Activated T-helper 17 cell treated with anti-CD3 and anti-CD28 coated beads, Interleukin-2, amount 50 U/mL, for 72 hours (primary cell): ENCODE results near the gene TMED7. TPM values are rescaled to one million over a fixed set of nuclear protein-coding genes. Genes with fewer than 3 reads are reported as not detected.
"Not testable (repeated sequence)": the region's sequence is repeated elsewhere in the genome, so short reads cannot be mapped to it uniquely, and the experiment has no call there.

Source experiments
- ATAC-seq: fragments of 150-1000 bp; cut with Tn5 transposase; replicated peaks from 2 replicates; pipeline ENCODE4 v1.10.0; 2021; ENCODE audit warnings: mild to moderate bottlenecking, moderate library complexity
- H3K27ac Mint-ChIP-seq: one replicate; pipeline ENCODE4 v1.8.0; 2022; ENCODE audit warnings: mixed read lengths
- H3K27me3 Mint-ChIP-seq: one replicate; pipeline ENCODE4 v1.8.0; 2022; ENCODE audit warnings: mixed read lengths
- H3K36me3 Mint-ChIP-seq: one replicate; pipeline ENCODE4 v1.8.0; 2022; ENCODE audit warnings: low read depth, mild to moderate bottlenecking, mixed read lengths
- H3K4me1 Mint-ChIP-seq: one replicate; pipeline ENCODE4 v1.8.0; 2022; ENCODE audit warnings: mixed read lengths
- H3K4me3 Mint-ChIP-seq: one replicate; pipeline ENCODE4 v1.8.0; 2022; ENCODE audit warnings: mild to moderate bottlenecking, mixed read lengths
- H3K9me3 Mint-ChIP-seq: one replicate; pipeline ENCODE4 v1.8.0; 2022; ENCODE audit warnings: mixed read lengths
- total RNA-seq, 2 donors: library from RNA; stranded (reverse); gene quantifications; one replicate each; pipeline ENCODE4 v1.2.3, GENCODE V29; 2022

The TMED7 gene
- total RNA-seq = 10 to 100 TPM; 26.9 to 39.7 TPM

DNA sequence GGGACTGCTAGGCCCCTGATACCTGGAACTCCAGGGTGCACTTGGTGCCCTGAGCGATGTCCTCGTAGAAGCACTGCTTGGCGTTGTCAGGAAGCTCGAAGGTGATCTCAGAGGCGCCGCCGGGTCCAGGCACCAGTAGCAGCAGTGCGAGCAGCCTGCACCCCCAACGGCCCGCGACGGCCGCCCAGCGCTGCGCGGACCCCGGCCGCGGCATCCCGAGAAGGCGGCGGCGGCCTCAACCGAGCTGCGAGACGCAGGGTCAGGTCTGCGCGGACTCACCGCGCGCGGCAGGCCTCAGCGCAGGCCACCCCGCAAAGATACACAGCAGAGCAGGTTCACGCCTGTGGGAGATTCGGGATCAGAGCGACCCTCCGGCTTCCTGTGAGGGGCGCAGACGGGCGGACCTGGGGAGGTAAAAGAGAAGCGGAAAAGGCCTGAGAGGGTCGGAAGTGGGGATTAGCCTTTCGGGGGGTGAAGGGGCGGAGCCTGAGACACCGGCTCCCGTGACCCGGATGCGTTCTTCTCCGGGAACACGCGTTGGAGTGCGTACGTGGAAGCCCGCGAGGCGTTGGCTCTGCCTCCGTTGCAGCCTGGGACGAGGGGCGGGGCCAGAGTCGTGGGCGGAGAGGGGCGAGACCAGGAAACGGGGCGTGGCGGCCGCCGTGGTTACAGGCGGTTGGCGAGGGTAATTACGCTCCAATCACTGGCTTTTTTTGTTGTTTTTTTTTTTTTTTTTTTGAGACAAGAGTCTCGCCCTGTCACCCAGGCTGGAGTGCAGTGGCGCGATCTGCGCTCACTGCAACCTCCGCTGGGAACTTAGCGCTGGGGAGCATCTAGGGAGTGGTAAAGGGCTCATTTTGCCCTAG, at the start of gene TMED7:
TMED7 (minus strand) TSS at position 458 of the 866 bp plus-strand sequence; CDS start at position 214, 244 bp downstream.
- peaks cover 24% of the 10 kb centered on the region for H3K36me3 Mint-ChIP-seq
- no peak within 1 kb of the TSS for H3K4me3 Mint-ChIP-seq
- H3K27ac Mint-ChIP-seq = no peak within 1 kb of the TSS
- no peaks in the 10 kb centered on the region for H3K9me3 Mint-ChIP-seq
- peak; percentile 92 for ATAC-seq
- no peaks in the 10 kb centered on the region for H3K27me3 Mint-ChIP-seq
- H3K4me1 Mint-ChIP-seq = peaks cover 10% of the 10 kb centered on the region

DNA sequence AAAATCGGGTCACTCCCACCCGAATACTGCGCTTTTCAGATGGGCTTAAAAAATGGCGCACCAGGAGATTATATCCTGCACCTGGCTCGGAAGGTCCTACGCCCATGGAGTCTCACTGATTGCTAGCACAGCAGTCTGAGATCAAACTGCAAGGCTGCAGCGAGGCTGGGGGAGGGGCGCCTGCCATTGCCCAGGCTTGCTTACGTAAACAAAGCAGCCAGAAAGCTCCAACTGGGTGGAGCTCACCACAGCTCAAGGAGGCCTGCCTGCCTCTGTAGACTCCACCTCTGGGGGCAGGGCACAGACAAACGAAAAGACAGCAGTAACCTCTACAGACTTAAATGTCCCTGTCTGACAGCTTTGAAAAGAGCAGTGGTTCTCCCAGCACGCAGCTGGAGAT, 48.9 kb upstream of the TMED7 start:
- H3K9me3 Mint-ChIP-seq, H3K27ac Mint-ChIP-seq, ATAC-seq, H3K4me1 Mint-ChIP-seq, H3K4me3 Mint-ChIP-seq, H3K36me3 Mint-ChIP-seq: not testable (repeated sequence)
- peaks cover 28% of the 10 kb centered on the region for H3K27me3 Mint-ChIP-seq

- Mint-ChIP-seq H3K4me1 (no peaks in the 10 kb centered on the region), H3K27ac (no peak overlapping the region), H3K9me3 (peaks cover 8% of the 10 kb centered on the region), H3K4me3 (no peak overlapping the region), H3K27me3 (peaks cover 34% of the 10 kb centered on the region), H3K36me3 (no peaks in the 10 kb centered on the region)
- no peak for ATAC-seq
Observed at GRCh38 chr5:115673596-115673995, 47.8 kb upstream of the TMED7 start.

DNA sequence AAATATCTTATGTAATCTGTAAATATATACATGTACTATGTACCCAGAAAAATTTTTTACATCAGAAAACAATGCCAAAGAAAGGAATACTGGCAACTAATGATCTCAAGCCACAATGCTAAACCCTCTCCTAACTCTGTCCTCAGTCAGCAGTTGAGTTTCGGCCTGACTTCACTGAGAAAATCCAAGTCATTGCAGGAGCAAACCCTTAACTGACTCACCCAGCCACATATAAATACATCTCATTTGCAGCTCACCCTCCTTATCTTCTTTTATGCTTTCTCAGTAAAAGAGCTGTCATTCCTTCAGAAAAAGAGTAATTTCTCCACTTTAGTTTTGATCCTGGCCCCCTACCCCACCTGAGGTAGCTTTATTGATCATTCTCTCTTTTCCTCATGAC, 46.1 kb upstream of the TMED7 start:
- peaks cover 40% of the 10 kb centered on the region for H3K27me3 Mint-ChIP-seq
- no peaks in the 10 kb centered on the region for H3K4me1 Mint-ChIP-seq
- no peaks in the 10 kb centered on the region for H3K36me3 Mint-ChIP-seq
- H3K9me3 Mint-ChIP-seq = peaks cover 15% of the 10 kb centered on the region
- peak; percentile 84 for ATAC-seq
- H3K4me3 Mint-ChIP-seq = no peak overlapping the region
- H3K27ac Mint-ChIP-seq = no peak overlapping the region

- ATAC-seq = no peak
- H3K9me3 Mint-ChIP-seq = peaks cover 21% of the 10 kb centered on the region
- no peaks in the 10 kb centered on the region for H3K4me1 Mint-ChIP-seq
- no peak overlapping the region for H3K4me3 Mint-ChIP-seq
- H3K36me3 Mint-ChIP-seq = no peaks in the 10 kb centered on the region
- peaks cover 43% of the 10 kb centered on the region for H3K27me3 Mint-ChIP-seq
- H3K27ac Mint-ChIP-seq = no peak overlapping the region
Observed at GRCh38 chr5:115666023-115666422, 40.2 kb upstream of the TMED7 start.

DNA sequence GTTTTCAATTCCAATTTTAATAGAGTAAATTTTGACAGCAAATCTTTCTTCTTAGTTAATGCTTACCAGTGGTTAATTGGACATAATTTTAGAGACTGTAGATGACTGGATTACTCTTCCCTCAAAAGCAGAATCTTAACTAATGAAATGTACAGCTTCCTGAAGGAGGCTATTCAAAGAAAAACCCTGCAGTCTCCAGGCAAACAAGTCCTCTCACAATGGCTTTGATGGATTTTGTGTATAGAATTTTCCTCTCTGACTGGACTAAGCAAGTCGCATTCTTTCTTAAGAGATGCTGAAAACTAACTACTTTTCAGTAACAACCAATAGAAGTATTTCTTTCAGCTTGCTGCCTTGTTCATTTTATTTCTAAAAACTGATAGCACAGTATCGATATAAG, 35.7 kb upstream of the TMED7 start:
- Mint-ChIP-seq H3K9me3 (peaks cover 7% of the 10 kb centered on the region), H3K27me3 (peaks cover 30% of the 10 kb centered on the region), H3K36me3 (no peaks in the 10 kb centered on the region), H3K4me3 (no peak overlapping the region), H3K4me1 (no peaks in the 10 kb centered on the region), H3K27ac (no peak overlapping the region)
- ATAC-seq = no peak

DNA sequence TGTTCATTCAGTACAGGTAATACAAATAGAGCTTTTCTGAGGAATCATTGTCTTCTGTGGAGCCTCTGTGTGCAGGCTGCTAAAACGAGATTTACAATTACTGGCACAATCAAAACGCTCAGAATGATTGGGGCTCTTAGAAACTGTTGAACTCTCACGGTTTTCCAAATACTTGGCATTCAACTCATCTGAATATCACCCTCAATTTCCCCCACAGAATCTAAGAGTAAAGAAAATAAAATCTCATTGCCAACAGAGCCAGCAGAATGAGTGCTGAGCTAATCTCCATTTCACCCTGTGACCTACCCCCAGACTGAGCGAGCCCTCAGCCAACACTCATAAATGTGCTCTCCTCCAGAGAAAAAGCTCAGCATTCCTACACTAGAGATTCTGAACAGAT, 35.3 kb upstream of the TMED7 start:
- Mint-ChIP-seq H3K9me3 (peaks cover 2% of the 10 kb centered on the region), H3K36me3 (no peaks in the 10 kb centered on the region), H3K27ac (no peak overlapping the region), H3K4me1 (no peaks in the 10 kb centered on the region), H3K27me3 (peaks cover 26% of the 10 kb centered on the region), H3K4me3 (no peak overlapping the region)
- no peak for ATAC-seq

DNA sequence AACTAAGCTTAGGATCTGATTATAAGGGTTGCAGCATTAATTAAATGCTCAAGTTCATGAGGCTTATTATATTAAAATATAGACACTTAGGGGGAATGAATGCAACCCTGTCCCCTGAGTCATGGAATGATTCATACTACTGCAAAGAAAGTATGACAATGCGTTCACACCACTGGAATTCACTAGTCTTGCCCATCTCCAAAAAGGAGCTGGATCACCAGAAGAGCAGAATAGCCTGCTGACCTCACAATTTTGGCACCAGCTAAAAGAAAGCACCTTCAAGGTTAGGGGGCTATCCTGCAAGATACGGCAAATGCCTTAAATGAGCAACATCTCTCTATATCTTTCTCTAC, 32.0 kb upstream of the TMED7 start:
- Mint-ChIP-seq H3K4me1 (no peaks in the 10 kb centered on the region), H3K9me3 (no peaks in the 10 kb centered on the region), H3K36me3 (no peaks in the 10 kb centered on the region), H3K27ac (no peak overlapping the region), H3K4me3 (no peak overlapping the region), H3K27me3 (peaks cover 14% of the 10 kb centered on the region)
- no peak for ATAC-seq

DNA sequence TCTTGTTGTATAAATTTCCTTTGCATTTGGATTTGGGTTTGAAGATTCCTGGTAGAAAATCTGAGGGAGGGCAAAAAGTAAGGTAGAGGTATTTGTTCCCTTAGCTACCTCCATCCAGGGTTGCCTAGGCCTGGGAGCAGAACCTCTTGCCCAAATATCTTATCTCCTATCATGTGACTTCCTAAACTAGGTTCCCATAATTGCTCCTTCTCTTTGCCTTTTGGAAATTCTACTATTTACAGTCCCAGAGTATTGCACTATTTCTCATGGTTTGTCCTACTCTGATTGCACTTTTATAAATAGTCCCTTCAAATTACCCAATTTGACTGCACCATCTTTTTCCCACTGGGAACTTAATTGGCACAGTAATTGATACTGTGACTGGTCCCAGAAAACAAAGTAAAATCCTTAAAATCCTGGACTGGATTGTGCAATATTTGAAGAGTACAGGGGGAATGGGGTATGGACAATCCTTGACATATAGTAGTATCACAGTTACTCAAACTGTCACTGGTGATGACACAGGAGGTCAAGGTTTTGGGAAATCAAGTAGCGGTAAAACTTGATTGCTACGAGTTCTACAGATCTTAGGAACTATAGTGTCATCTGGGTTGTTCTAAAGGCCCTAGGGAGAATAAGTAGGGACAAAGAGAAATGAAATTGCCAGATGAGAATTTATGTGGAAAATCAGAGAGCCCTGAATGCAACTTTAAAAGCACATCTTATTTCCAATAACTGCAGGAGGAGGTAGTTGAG, 31.5 kb upstream of the TMED7 start:
- no peak for ATAC-seq
- no peaks in the 10 kb centered on the region for H3K9me3 Mint-ChIP-seq
- no peak overlapping the region for H3K4me3 Mint-ChIP-seq
- H3K27me3 Mint-ChIP-seq = peaks cover 14% of the 10 kb centered on the region
- no peak overlapping the region for H3K27ac Mint-ChIP-seq
- H3K4me1 Mint-ChIP-seq = no peaks in the 10 kb centered on the region
- H3K36me3 Mint-ChIP-seq = no peaks in the 10 kb centered on the region

DNA sequence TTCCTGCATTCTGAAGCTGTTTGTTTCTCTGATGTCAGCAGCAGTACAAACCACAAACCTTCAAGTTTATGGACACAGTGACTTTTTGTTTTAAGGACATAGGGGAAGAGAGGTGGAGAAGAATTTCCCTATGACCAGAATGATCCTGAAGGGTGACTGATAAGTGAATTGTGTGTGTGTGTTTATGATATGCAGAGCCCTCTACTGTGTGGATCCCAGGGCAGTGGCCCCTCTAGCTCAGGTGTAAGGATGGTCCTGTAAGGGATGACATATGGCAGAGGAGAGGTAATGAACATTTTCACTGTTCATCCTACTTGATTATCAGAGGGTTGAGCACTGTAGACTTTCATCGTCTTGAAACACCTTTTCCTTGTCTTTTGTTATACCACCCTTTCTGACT, 30.6 kb upstream of the TMED7 start:
- H3K4me3 Mint-ChIP-seq = no peak overlapping the region
- H3K4me1 Mint-ChIP-seq = no peaks in the 10 kb centered on the region
- H3K27me3 Mint-ChIP-seq = peaks cover 14% of the 10 kb centered on the region
- no peak for ATAC-seq
- H3K9me3 Mint-ChIP-seq = no peaks in the 10 kb centered on the region
- no peak overlapping the region for H3K27ac Mint-ChIP-seq
- no peaks in the 10 kb centered on the region for H3K36me3 Mint-ChIP-seq

- Mint-ChIP-seq H3K27ac (no peak overlapping the region), H3K36me3 (no peaks in the 10 kb centered on the region), H3K4me3 (no peak overlapping the region), H3K4me1 (no peaks in the 10 kb centered on the region), H3K9me3 (no peaks in the 10 kb centered on the region), H3K27me3 (peaks cover 14% of the 10 kb centered on the region)
- ATAC-seq = no peak
Observed at GRCh38 chr5:115655994-115656393, 30.2 kb upstream of the TMED7 start.

GRCh38 chr5:115649541-115649940, 23.7 kb upstream of the TMED7 start:
- Mint-ChIP-seq H3K4me1 (no peaks in the 10 kb centered on the region), H3K9me3 (no peaks in the 10 kb centered on the region), H3K27me3 (peaks cover 15% of the 10 kb centered on the region), H3K36me3 (no peaks in the 10 kb centered on the region), H3K27ac (no peak overlapping the region), H3K4me3 (no peak overlapping the region)
- no peak for ATAC-seq

DNA sequence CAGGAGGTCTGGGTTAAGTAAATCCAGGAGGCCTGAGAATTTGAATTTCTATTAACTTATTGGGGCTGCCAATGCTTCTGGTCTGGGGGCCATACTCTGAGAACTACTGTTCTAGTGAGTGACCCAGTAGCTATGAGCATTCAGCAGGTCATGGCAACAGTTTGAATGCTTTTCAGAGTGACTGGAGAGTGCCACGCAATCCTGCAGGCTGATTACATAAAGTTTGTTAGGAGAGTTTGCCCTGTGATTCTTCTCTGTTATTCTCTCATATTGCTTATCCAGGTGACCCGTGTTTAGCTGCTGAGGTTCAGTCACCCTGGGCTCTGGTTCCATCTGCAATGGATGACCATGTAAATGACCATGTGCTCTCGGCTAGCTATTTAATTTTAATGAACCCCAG, 22.2 kb upstream of the TMED7 start:
- Mint-ChIP-seq H3K27ac (no peak overlapping the region), H3K9me3 (no peaks in the 10 kb centered on the region), H3K4me3 (no peak overlapping the region), H3K4me1 (no peaks in the 10 kb centered on the region), H3K36me3 (no peaks in the 10 kb centered on the region), H3K27me3 (peaks cover 22% of the 10 kb centered on the region)
- no peak for ATAC-seq

DNA sequence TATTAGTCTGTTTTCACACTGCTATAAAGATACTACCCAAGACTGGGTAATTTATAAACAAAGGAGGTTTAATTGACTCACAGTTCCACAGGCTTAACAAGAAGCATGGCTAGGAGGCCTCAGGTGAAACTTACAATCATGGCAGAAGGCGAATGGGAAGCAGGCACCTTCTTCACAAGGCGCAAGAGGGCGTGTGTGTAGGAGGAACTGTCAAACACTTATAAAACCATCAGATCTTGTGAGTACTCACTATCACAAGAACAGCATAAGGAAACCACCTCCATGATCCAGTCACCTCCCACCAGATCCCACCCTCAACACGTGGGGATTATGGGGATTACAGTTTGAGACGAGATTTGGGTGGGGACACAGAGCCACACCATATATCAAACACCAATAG, 19.6 kb upstream of the TMED7 start:
- peaks cover 24% of the 10 kb centered on the region for H3K27me3 Mint-ChIP-seq
- not testable (repeated sequence) for H3K4me1 Mint-ChIP-seq, H3K9me3 Mint-ChIP-seq, H3K4me3 Mint-ChIP-seq, ATAC-seq, H3K36me3 Mint-ChIP-seq, H3K27ac Mint-ChIP-seq

- ATAC-seq = no peak
- peaks cover 24% of the 10 kb centered on the region for H3K27me3 Mint-ChIP-seq
- no peaks in the 10 kb centered on the region for H3K4me1 Mint-ChIP-seq
- H3K4me3 Mint-ChIP-seq = no peak overlapping the region
- no peak overlapping the region for H3K27ac Mint-ChIP-seq
- H3K9me3 Mint-ChIP-seq = no peaks in the 10 kb centered on the region
- H3K36me3 Mint-ChIP-seq = no peaks in the 10 kb centered on the region
Observed at GRCh38 chr5:115644046-115644445, 18.2 kb upstream of the TMED7 start.
